ENCODE data around the gene ACSM6. TPM values are rescaled to one million over a fixed set of nuclear protein-coding genes. Genes with fewer than 3 reads are reported as not detected.
"Not testable (repeated sequence)": the region's sequence is repeated elsewhere in the genome, so short reads cannot be mapped to it uniquely, and the experiment has no call there.

Gene ACSM6
- total RNA-seq, 4 donors from 2014 or later, result not detected

DNA sequence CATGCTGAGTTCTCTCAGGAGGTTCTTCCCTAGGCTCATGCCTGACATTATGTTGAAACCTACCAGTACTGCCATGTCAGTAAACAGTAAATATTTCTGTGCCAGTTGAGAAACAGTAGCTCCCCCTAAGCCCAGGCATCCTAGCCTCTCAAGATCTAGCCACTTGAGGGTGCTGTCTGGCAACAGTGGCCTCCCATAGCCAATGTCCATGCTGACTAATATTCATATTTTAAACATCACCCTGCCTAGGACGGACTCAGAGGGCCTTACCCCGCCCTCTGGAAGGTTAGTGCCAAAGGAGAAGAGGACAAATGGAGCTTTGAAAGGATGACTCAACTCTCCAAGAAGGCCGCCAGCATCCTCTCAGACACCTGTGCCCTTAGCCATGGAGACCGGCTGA, 7.7 kb downstream of the ACSM6 start:
- TF ChIP-seq, protein P1, sequence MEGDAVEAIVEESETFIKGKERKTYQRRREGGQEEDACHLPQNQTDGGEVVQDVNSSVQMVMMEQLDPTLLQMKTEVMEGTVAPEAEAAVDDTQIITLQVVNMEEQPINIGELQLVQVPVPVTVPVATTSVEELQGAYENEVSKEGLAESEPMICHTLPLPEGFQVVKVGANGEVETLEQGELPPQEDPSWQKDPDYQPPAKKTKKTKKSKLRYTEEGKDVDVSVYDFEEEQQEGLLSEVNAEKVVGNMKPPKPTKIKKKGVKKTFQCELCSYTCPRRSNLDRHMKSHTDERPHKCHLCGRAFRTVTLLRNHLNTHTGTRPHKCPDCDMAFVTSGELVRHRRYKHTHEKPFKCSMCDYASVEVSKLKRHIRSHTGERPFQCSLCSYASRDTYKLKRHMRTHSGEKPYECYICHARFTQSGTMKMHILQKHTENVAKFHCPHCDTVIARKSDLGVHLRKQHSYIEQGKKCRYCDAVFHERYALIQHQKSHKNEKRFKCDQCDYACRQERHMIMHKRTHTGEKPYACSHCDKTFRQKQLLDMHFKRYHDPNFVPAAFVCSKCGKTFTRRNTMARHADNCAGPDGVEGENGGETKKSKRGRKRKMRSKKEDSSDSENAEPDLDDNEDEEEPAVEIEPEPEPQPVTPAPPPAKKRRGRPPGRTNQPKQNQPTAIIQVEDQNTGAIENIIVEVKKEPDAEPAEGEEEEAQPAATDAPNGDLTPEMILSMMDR (IDR thresholded peaks at IDR 0.05), result no peak
- TF ChIP-seq POLR2A (IDR thresholded peaks at IDR 0.05), result no peak
- no peak for TF ChIP-seq EP300 (IDR thresholded peaks at IDR 0.05)
- DNase-seq (ENCODE audit: low spot score in 2 of 2), result no peak
- no peaks in the 10 kb centered on the region for H3K4me1 ChIP-seq
- no peaks in the 10 kb centered on the region for H3K36me3 ChIP-seq
- H3K27ac ChIP-seq, result no peak overlapping the region
- no peaks in the 10 kb centered on the region for H3K27me3 ChIP-seq
- 79 to 90% methylated on average over 4 of the region's 4 CpGs for WGBS, 2 donors
- H3K4me3 ChIP-seq, result no peak overlapping the region
- peaks cover 0 to 7% (median 0%) of the 10 kb centered on the region in 4 donors for H3K9me3 ChIP-seq

- not testable (repeated sequence) for H3K4me3 ChIP-seq; H3K27me3 ChIP-seq; DNase-seq (ENCODE audit: low spot score in 2 of 2); H3K27ac ChIP-seq; H3K9me3 ChIP-seq; H3K4me1 ChIP-seq; H3K36me3 ChIP-seq
- 84 to 92% methylated on average over 5 of the region's 5 CpGs for WGBS, 2 donors
Observed at GRCh38 chr10:95202865-95203264, 8.8 kb downstream of the ACSM6 start.

DNA sequence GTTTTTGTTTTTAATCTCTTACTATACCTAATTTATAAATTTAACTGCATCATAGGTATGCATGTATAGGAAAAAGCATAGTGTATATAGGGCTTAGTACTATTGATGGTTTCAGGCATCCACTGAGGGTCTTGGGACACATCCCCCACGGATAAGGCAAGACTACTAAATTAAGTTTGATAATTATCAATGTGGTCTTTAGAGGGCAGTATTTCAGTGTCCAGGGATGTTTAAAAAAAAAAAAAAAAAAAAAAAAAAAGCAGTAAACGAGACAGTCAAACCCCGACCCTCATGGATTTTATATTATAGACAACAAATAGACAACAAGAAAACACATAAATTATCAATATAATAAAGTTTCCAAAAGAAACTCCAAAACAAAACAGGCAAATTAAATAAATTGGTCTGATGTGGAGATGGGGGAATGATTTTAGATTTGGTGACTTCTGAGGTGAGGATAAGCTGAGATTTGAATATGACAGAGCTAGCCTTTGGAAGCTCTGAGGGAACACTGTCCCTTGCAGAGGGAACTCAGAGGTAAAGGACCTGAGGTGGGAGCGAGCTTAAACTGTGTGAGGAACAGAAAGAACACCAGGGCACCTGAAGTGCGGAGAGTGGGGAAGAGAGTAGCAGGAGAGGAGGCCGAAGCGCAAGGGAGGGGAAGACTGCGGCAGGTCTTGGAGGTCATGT, 14.8 kb downstream of the ACSM6 start:
- H3K36me3 ChIP-seq, result no peaks in the 10 kb centered on the region
- H3K27me3 ChIP-seq, result no peaks in the 10 kb centered on the region
- H3K4me1 ChIP-seq, result no peaks in the 10 kb centered on the region
- H3K4me3 ChIP-seq, result no peak overlapping the region
- DNase-seq (ENCODE audit: low spot score in 2 of 2), result no peak
- no peaks in the 10 kb centered on the region for H3K9me3 ChIP-seq
- no peak overlapping the region for H3K27ac ChIP-seq
- 60 to 62% methylated on average over 8 of the region's 8 CpGs for WGBS, 2 donors
- TF ChIP-seq POLR2A (IDR thresholded peaks at IDR 0.05), result no peak
- no peak for TF ChIP-seq EP300 (IDR thresholded peaks at IDR 0.05)
- TF ChIP-seq, protein P1 (IDR thresholded peaks at IDR 0.05), result peak in 2 of 5 experiments; percentile 6 to 13

DNA sequence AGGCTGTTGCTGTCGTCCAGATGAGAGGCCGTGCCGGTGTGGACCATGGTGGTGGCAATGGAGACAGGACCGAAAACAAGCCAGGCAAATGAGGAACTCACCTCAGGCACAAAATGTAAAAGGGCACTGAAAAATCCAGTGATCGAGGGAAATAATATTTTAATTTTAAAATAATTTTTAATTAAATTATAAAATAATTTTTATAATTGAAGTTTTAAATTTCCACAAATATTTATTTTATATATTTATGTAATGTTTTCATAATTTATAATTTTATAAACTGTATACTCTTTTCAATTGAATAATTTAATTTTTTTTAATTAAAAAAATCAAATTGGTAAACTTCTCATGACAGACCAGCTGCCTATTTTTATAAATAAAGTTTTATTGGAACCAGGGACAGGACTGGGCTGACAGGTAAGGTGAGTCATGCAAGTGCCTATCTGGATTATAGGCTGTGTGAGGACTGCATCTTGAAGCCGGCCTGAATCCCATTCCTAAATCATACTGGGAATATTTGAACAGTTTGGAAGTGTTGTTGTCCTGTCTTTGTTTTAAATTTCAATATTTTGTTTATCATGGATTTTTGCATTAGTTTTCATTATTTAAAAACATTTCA, 15.6 kb downstream of the ACSM6 start:
- Histone ChIP-seq H3K27ac (no peak overlapping the region), H3K4me3 (no peak overlapping the region), H3K27me3 (no peaks in the 10 kb centered on the region), H3K36me3 (no peaks in the 10 kb centered on the region), H3K9me3 (no peaks in the 10 kb centered on the region), H3K4me1 (no peaks in the 10 kb centered on the region)
- no peak for DNase-seq (ENCODE audit: low spot score in 2 of 2)
- TF ChIP-seq EP300 (IDR thresholded peaks at IDR 0.05), result no peak
- no peak for TF ChIP-seq POLR2A (IDR thresholded peaks at IDR 0.05)
- TF ChIP-seq, protein P1 (IDR thresholded peaks at IDR 0.05), result no peak
- WGBS, 2 donors, result 90 to 94% methylated on average over 6 of the region's 6 CpGs

DNA sequence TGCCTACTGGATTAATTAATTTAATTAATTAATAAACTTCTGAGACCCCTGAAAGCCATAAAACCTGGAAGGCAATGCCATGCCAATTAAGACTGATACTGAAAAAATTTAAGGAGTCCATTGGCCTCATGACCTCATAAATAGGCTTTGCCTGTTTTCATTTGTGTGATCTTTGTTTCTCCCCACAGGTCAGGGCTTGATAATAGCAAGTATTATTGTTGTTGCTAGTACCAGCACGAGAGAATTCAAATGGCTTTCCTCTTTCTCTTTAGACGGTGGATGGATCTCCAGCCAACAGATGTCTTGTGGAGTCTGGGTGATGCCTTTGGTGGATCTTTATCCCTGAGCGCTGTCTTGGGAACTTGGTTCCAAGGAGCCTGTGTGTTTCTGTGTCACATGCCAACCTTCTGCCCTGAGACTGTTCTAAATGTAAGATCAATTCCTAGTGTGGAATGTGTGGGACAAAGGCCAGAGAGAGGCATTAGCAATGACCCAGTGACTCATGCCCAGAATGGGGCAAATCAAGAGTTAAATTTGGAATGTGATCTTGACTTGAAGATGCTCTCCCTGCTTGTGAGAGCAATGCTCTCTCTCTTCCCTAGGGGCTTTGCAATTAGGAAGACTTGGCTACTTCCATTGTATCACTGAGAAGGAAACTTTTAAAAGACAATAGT, 17.7 kb downstream of the ACSM6 start:
- whole genome bisulfite sequencing, 2 donors, result 36 to 38% methylated on average over 3 of the region's 3 CpGs
- DNase-seq (ENCODE audit: low spot score in 2 of 2), result no peak
- TF ChIP-seq POLR2A (IDR thresholded peaks at IDR 0.05) (no peak), EP300 (IDR thresholded peaks at IDR 0.05) (no peak)
- TF ChIP-seq, protein P1 (IDR thresholded peaks at IDR 0.05), result no peak

More for the DNA sequence above, 17.7 kb downstream of the ACSM6 start:
- H3K4me3 ChIP-seq, result no peak overlapping the region
- H3K36me3 ChIP-seq, result no peaks in the 10 kb centered on the region
- no peak overlapping the region for H3K27ac ChIP-seq
- no peaks in the 10 kb centered on the region for H3K9me3 ChIP-seq
- H3K4me1 ChIP-seq, result no peaks in the 10 kb centered on the region
- H3K27me3 ChIP-seq, result no peaks in the 10 kb centered on the region

All from tibial nerve (tissue), 4 donors.